Prostate gland (tissue), 2 donors: ENCODE measurements around the gene ILKAP. TPM values are rescaled to one million over a fixed set of nuclear protein-coding genes. Genes with fewer than 3 reads are reported as not detected.

Experiments used
- DNase-seq: peaks from one replicate; pipeline ENCODE4 v3.0.0-alpha.2; 2019; ENCODE audit warnings: low spot score
- H3K27ac ChIP-seq, 2 donors: fragments of 200-600 bp; sonication (generic); 2 replicates each; pipeline ENCODE4 v1.5.1; 2017 to 2019
- H3K27me3 ChIP-seq: fragments of 200-600 bp; sonication (generic); replicated peaks from 2 replicates; pipeline ENCODE4 v1.5.1; 2019; ENCODE audit not compliant: insufficient read depth
- H3K36me3 ChIP-seq, 2 donors: fragments of 200-600 bp; sonication (generic); 1 replicate in 1 of 2; 2 replicates in 1 of 2; pipeline versions ENCODE4 v1.5.1 to v1.8.1; 2017 to 2019
- H3K4me1 ChIP-seq: fragments of 200-600 bp; sonication (generic); replicated peaks from 2 replicates; pipeline ENCODE4 v1.5.1; 2019
- H3K4me3 ChIP-seq, 2 donors: fragments of 200-600 bp; sonication (generic); 2 replicates each; pipeline ENCODE4 v1.5.1; 2017 to 2019
- H3K9me3 ChIP-seq: fragments of 200-600 bp; sonication (generic); 2 replicates; pipeline ENCODE4 v1.5.1; 2017
- CTCF ChIP-seq, 4 experiments: fragments of 200-600 bp in 2 of 4; fragments of 450-650 bp in 2 of 4; sonication (generic) in 2 of 4; IDR thresholded peaks; 1 replicate in 3 of 4; 2 replicates in 1 of 4; pipeline ENCODE4 v1.5.1; 2016 to 2019; ENCODE audit warnings: antibody characterized with exemption in 4 of 4, mild to moderate bottlenecking in 2 of 4, moderate library complexity in 2 of 4
- POLR2A ChIP-seq: fragments of 450-650 bp; IDR thresholded peaks from one replicate; pipeline ENCODE4 v1.6.1; 2016; ENCODE audit warnings: antibody characterized with exemption, mild to moderate bottlenecking
- POLR2AphosphoS5 ChIP-seq: sonication (generic); formaldehyde crosslinking; IDR thresholded peaks from one replicate; pipeline ENCODE4 v1.6.1; 2017; ENCODE audit warnings: antibody characterized with exemption
- WGBS: methylation state at CpG from one replicate; pipeline ENCODE4 v1.1.5; 2018; 5-methylcytosine and 5-hydroxymethylcytosine counted together
- intact Hi-C: fragments of 100-400 bp; cut with DNase I; formaldehyde crosslinking; loops from one replicate; pipeline ENCODE4 v1.14.2; 2022
- total RNA-seq, 2 donors: library from RNA; depleted of rRNA; stranded (reverse); fragments of >200 nt; gene quantifications; one replicate each; pipeline ENCODE4 v1.1.0, GENCODE V29; 2016

The ILKAP gene
- total RNA-seq, 2 donors from 2014 or later = 33.6 to 41.8 TPM

DNA sequence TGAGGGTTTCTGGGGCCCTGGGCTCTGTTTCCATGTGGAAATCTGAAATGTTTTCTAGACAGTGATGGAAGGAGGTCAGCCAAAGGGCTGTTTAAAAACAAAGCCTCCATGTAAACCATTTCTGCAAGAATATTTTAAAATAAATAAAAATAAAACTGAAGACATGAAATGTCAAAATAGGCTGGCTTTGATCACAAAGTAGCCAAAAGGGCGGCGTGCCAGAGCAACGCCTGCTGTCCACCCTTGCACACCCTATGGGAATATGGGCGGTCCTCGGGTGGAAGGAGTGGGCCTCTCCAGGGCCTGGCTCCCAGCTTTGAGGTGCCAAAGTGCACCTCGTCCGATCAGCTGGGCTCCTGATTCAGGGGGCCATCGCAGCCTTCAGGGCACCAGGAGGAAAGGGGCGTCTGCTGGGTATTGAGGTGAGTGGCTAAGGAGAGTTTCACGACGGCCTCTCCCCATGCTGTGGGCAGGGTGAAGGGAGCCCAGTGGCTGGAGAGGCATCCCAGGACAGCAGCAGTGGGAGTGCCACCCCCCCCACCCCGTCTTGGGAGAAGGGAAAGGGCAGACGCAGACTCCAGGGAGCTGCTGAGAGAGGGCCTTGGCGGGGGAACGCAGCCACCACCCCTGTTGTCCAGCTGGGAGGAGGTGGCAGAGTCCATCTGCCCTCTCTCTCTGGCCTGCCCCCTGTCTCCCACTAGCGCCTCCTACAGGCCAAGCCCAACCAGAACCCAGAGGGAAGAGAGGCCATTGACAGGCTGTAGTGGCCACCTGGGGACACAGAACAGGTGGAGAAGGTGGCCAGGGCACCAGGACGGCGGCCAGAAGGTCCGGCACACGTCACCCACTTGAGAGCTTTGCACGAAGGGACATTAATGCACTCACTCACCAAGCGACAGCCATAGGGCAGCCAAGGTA lies 50.5 kb downstream of the ILKAP start:
- H3K4me1 ChIP-seq = no peaks in the 10 kb centered on the region
- no peak for DNase-seq
- H3K36me3 ChIP-seq = no peaks in the 10 kb centered on the region
- TF ChIP-seq POLR2AphosphoS5 (no peak), CTCF (IDR thresholded peaks at IDR 0.05) (no peak), POLR2A (no peak)
- no peaks in the 10 kb centered on the region for H3K27me3 ChIP-seq
- H3K9me3 ChIP-seq = no peaks in the 10 kb centered on the region
- WGBS = 83% methylated on average over 21 of the region's 22 CpGs
- intact Hi-C loops = no loop called here
- no peak overlapping the region for H3K4me3 ChIP-seq
- no peak overlapping the region for H3K27ac ChIP-seq

GRCh38 chr2:238151628-238152235 lies 51.8 kb downstream of the ILKAP start:
- Histone ChIP-seq H3K36me3 (no peaks in the 10 kb centered on the region), H3K27ac (no peak overlapping the region), H3K4me1 (no peaks in the 10 kb centered on the region), H3K9me3 (no peaks in the 10 kb centered on the region), H3K4me3 (no peak overlapping the region), H3K27me3 (no peaks in the 10 kb centered on the region)
- WGBS = 88% methylated on average over 16 of the region's 16 CpGs
- TF ChIP-seq POLR2AphosphoS5 (no peak), POLR2A (no peak), CTCF (IDR thresholded peaks at IDR 0.05) (no peak)
- intact Hi-C loops = no loop called here
- DNase-seq = no peak

DNA sequence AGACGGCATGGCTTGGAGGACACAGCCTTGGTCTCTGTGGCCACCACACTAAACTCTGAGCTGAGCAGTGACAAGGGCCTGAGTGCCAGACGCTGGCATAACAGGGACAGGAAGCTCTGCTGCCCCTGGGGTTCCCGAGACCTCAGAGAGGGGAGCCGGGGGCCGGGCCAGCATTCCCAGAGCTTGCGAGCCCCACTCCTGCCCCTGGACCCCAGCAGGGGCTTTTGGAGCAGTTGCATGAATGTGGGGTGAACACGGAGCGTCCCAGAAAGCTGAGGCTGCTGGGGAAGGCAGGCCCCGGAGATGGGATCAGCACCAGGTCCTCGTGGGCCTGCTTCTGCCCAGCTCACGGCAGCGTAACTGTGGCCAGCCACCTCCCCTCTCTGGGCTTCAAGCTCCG lies 52.3 kb downstream of the ILKAP start:
- Histone ChIP-seq H3K36me3 (no peaks in the 10 kb centered on the region), H3K4me1 (no peaks in the 10 kb centered on the region), H3K27me3 (no peaks in the 10 kb centered on the region), H3K27ac (no peak overlapping the region), H3K9me3 (no peaks in the 10 kb centered on the region), H3K4me3 (no peak overlapping the region)
- 87% methylated on average over 12 of the region's 13 CpGs for WGBS
- TF ChIP-seq POLR2A = no peak
- no peak for TF ChIP-seq POLR2AphosphoS5
- no peak for TF ChIP-seq CTCF (IDR thresholded peaks at IDR 0.05)
- intact Hi-C loops = no loop called here
- no peak for DNase-seq

- TF ChIP-seq POLR2AphosphoS5 (no peak), POLR2A (no peak), CTCF (IDR thresholded peaks at IDR 0.05) (no peak)
- H3K27ac ChIP-seq = no peak overlapping the region
- 95% methylated on average over 19 of the region's 25 CpGs for WGBS
- DNase-seq = no peak
- no peak overlapping the region for H3K4me3 ChIP-seq
- H3K27me3 ChIP-seq = no peaks in the 10 kb centered on the region
- no peaks in the 10 kb centered on the region for H3K36me3 ChIP-seq
- no peaks in the 10 kb centered on the region for H3K4me1 ChIP-seq
- intact Hi-C loops = no loop called here
- no peaks in the 10 kb centered on the region for H3K9me3 ChIP-seq
Observed at GRCh38 chr2:238150686-238151085, 52.8 kb downstream of the ILKAP start.
